ENCODE measurements around the gene LRP1-AS.
A peak's percentile ranks its signal among the peaks of the same experiment; 100 is the strongest.
"Not testable (repeated sequence)": the region's sequence is repeated elsewhere in the genome, so short reads cannot be mapped to it uniquely, and the experiment has no call there.

The LRP1-AS gene

DNA sequence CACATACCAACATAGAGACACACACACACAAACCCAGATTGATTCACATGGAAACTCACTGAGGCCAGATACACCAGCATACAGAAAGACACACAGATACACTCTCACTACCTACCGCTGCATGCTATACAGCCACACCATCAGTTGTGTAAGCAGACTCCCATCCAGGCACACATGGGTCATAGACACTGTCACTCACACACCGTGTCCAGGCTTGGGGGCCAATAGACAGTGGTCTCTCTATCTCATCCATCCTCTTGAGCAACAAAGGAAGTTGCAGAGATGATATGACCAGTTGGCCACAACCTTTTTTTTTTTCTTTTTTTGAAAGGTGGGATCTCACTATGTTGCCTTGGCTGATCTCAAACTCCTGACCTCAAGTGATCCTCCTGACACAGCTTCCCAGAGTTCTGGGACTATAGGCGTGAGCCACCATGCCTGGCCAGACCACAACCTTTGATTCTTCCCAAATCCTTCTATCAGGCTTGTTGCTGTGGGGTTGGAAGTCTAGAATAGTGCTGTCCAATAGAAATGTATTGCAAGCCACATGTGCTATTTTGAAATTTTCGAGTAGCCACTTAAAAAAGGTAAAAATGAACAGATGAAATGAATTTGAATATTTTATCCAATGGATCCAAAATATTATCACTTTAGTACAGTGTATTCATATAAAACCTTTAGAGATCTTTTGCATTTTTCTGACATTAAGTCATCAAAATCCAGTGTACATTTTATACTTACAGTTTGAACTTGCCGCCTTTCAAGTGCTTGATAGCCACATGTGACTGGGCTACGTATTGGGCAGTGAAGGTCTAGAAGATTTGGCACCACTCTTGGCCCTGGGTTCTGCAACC is 7.4 kb downstream of the LRP1-AS start:
- peak; percentile 37 for DNase-seq (ENCODE audit: low read depth)

DNA sequence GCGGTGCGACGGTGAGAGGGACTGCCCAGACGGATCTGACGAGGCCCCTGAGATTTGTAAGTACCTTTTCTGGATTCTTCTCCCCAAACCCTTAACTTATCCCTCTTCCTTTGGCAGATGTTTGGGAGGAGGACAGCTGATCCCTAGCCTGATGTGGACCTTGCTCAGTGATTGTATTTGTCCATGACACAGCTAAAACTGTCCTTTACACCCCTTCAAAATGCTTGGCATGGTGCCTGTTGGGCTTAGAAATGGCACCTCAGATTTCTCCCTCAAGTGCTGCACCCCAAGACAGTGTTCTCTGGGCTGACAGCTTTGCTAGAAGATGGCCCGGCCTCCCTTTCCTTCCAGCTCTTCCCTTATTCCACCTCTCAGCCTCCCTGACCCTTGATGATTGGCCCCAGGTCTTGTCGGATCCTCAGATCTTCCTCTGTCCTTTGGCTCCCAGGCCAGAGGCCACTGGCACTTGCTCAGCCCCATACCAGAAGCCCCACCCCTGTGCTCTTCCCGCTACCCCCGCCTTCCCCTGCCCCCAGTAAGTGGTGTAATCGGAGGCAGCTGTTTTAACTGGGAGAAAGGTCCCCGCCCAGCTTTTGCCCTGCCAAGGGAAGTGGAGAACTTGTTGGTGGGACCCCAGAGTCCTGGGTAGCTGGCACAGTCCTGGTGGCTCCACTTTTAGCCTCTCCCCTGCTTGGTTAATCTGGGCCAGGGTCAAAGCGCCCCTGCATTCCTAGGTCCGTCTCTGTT is 8.7 kb downstream of the LRP1-AS start:
- DNase-seq (ENCODE audit: low read depth): peak; percentile 88

DNA sequence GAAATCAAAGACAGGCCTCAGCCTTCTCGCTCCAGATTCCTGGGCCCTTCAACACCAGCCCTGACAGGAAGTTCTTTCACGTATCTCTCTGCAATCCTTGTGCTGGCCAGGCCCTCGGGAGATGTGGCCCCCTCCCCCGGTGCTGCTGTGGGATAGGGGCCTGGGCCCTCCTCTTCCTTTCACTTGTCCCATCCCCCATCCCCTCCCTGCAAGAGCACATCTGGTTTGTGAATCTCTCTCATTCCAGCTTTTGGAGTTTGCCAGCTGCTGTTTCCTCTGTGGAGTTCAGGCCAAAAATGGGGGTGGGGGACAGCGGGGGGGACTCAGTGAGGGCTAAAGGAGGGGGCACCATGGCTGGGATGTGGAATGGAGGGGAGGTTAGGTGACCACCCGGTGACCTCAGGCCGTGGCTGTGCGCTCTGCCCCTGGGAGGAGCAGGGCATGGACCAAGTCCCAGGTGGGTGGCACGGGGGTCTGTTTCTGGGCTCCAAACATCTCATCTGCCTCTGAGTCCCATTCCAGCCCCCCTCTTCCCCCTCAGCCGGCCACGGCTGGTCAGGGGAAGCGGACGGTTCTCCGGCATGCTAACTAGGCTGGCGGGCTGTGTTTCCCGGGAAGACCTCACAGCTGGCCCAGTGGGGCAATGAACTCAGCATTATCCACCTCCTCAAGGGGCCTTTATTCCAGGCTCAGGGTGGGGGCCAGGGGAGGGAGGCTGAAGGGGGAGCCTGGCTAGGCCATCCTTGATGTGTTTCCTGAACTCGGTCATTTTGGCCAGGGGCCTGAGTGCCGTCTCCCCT is 11.7 kb downstream of the LRP1-AS start:
- peak; percentile 93 for DNase-seq (ENCODE audit: low read depth)

DNA sequence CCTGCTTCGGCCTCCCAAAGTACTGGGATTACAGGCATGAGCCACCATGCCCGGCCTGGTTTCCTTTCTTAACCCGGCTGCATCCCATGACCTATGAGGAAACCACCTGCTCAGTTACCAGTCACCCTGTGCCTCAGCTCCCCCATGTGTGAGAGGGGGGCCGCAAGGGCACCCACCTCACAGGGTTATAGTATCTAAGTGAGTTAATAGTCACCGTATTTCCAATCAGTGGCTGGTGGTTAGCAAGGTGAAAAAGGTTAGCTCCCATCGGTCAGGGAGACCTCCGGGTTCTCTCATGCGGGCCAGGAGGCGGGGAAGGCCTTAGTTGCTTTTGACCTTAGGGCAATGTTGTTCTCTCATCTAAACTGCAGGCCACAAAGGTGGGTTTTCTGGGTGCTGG is 12.5 kb downstream of the LRP1-AS start:
- DNase-seq (ENCODE audit: low read depth): no peak

DNA sequence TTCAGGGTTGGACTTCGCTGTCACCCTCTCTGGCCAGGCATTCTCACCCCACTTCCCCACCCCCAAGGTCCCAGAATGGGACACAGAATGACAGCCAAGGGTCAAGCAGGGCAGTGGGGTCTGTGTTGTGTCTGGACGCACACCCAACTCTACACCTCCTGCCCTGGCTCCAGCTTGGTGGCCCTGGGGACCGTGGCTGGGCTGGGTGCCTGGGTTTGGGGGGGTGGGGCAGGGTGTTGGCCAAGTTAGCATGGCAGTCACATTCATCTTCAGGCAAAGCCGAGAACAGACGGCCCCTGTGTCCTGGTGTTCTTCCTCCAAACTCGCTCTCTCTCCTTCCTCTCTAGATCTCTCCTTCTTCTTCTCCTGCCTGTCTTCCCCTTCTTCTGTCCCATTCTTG is 13.5 kb downstream of the LRP1-AS start:
- DNase-seq (ENCODE audit: low read depth): no peak

DNA sequence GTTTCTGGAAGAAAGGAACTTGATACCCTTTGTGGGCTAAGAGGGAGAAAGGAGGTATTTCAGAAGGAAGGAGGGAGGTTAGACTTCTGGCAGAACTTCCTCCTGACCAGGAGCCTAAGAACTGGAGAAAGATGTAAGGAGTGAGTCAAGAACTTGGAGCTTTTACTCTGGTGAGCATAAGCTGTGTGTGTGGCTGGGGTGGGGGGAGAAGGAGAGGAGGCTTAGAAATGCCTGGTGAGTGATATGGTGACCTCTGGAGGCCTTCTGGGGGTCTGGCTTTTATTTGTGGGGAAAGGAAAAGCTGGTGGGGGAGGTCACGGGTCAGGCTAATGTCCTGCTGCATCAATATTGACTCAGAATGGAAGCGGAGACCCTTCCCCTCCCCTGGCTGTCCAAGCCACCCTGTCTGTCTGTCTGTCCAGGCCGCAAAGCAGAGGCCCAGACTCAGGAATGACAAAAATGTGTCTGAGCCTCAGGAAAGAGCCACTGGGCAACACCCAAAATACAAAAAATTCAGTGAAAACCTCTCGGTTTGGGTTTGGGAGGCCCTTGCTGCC is 14.3 kb downstream of the LRP1-AS start:
- peak; percentile 50 for DNase-seq (ENCODE audit: low read depth)

DNA sequence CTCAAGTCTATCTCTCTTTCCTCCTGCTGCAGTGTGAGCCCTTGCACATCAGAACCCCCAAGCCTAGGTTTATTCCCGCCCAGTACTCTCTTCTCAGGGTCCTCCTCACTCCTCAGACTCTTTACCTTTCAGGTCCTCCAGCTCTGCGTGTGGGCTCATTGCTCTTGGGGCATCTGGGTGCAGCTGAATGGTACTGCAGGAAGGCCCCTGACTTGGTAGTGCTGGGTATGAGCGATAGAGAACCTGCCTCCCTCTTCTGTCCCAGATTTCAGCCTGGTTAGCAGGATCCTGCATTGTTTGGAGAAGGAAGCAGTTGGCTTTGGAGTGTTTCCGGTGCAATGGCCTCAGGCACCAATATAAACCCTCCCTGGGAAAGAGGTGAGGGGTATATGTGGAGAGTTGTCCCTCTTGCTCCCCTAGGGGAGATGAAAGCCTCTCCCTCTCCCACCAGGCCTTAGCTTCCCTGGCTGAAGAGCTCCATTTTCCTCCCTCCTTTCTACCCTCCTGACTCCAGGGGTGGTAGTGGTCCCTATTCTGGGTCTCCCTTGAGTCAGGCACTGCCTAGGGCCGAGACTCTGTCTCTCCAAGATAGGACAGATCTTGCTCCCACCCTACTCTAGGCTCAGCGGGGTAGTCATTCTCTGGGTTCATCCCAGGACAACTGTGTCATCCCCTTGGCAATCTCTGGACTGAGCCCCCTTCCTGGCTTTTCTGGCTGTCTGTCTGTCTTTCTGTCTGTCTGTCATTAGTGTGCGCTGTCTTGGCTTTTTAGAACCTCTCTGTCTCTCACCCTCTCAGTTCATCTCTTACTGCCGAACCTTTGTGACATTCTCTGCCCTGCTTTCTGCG is 15.3 kb downstream of the LRP1-AS start:
- no peak for DNase-seq (ENCODE audit: low read depth)

DNA sequence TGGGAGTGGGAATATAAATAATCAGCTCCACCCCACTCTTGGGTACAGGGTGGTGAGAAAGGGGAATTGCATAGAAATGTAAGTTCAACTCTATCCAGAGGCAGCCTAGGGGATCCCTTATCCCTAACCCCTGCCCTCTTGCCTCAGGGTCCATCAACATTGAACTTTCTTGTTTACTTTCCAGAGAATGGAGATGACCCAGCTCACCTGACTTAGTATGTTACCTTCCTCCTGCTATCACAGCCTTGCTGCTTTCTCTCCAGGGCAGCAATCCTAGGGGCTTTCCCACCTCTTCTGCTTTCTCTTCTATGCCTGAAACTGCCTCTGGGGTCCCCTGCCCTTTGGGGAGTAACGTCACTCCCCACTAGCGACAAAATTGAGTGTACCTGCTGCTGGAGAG is 16.5 kb downstream of the LRP1-AS start:
- DNase-seq (ENCODE audit: low read depth): no peak

DNA sequence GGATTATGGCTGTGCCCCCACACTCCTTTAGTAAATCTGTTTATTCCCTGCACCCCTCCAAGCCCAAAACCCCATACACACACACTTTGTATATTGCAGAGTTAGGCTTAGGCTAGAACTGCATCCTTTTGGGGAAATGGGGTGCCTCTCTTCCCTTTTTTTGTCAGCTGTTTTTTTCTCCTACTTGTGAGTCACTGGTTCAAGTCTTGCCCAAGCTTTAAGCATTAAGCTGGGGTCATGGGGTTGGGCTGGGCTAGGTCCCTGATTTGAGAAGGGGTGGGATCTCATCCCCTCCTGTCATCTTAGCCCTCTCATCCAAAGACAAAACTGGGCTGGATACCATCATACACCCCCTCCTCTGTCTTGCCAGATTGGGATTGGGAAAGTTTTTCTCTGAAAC is 17.5 kb downstream of the LRP1-AS start:
- peak; percentile 88 for DNase-seq (ENCODE audit: low read depth)

DNA sequence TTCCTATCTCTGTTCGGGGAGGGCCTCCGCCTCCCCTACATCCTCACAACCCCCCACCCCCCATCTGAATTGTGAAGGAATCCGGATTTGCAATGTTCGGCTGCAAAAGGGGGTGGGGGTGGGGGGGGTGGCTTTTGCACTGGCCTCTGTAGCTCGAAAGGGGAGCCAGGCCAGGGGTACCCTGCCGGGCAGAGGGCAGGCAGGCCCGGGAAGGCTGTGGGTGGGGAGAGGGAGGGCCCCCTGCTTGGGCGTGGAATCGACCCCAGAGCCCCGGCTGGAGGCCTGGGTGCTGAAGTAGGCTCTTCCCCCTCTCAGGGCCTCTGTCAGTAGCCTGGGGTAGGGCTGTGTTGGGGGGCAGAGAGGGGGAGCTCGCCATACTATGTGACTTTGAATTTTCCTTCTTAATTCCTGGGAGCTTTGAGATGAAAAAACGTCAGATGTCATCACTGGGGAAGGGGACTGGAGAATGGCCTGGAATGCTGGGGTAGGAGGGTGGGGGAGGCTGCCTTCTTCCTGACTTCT is 18.0 kb downstream of the LRP1-AS start:
- peak; percentile 51 for DNase-seq (ENCODE audit: low read depth)

DNA sequence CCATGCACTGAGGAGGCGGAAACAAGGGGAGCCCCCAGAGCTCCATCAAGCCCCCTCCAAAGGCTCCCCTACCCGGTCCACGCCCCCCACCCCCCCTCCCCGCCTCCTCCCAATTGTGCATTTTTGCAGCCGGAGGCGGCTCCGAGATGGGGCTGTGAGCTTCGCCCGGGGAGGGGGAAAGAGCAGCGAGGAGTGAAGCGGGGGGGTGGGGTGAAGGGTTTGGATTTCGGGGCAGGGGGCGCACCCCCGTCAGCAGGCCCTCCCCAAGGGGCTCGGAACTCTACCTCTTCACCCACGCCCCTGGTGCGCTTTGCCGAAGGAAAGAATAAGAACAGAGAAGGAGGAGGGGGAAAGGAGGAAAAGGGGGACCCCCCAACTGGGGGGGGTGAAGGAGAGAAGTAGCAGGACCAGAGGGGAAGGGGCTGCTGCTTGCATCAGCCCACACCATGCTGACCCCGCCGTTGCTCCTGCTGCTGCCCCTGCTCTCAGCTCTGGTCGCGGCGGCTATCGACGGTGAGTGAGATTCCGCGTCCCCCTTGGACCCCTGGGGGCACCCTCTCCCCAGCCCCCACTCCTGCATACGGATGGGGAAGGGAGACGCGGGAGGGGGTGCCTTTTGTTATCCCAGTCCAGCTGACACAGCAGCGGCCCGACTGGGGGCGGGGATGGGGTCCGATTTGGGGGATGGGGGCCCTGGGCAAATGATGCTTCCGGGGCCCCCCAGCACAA is 18.7 kb downstream of the LRP1-AS start:
- DNase-seq (ENCODE audit: low read depth): no peak

DNA sequence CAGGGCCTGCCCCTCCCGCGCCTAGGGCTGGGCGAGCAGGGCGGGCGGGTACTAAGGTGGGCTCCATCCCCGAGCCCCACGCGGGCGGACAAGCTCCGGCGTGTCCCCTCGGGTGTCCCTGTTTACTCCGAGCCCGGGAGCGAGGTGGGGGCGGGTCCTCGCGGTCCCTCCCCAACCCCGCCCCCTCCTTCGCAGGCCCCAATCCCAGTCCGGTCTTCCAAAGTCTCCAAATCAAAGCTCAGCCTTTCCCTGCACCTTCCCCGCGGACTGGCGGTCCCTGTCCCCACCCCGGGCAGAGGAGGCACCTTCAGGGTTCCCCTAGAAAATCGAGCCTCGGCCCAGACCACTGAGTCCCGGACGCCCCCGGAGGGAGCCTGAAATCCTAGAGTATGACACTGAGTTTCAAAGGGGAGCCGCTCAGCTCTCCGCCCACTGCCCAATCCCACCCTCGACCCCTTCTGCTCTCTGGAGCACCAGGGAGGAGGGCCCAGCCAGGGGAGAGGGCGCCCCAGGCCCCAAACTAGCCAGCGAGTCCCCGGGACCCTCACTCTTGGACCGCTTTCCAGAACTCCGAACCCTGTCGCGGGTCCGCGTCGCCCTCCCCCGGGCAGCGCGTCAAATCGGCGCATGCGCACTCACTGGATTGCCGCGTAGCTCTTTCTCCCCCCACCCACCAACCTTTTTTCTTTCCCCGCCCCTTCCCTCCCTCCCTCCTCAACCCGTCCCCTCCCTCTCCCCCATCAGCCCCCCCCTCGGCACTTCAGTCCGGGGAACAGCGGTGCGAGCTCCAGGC is 19.5 kb downstream of the LRP1-AS start, which contains the start of gene LRP1:
TSS of gene LRP1 (plus strand) at position 758 of the 793 bp plus-strand sequence. CDS start 482 bp downstream, outside the sequence.
- peak; percentile 97 for DNase-seq (ENCODE audit: low read depth)

DNA sequence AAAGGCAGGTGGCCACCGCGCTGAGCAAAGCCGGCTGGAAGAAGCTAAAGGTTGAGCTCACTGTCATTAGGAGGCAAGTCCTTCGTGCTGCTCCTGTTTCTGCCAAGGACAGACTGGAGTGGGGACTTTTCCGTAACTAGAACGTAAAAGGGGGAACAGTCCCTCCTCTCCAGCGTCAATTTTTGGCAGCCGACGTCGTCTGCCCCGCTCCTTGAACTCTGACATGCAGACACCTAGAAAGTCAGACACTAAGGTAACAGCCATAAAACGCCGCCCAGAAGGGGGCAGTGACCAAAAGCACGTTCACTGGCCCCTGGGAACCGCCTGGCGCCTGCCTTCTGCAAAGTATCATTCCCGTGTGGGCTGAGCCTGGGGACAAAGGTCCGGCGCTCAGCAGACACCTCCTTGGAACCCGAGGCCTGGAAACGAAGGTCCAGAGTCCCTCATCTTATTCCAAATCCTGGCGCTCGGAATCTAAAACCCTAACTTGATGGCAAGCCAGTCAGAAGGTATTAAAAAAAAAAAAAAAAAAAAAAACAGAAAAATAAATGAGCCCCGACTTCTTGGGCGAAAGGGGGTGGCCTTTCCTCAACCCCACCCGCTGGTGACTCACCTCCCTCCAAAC is 20.2 kb downstream of the LRP1-AS start:
- DNase-seq (ENCODE audit: low read depth): no peak

DNA sequence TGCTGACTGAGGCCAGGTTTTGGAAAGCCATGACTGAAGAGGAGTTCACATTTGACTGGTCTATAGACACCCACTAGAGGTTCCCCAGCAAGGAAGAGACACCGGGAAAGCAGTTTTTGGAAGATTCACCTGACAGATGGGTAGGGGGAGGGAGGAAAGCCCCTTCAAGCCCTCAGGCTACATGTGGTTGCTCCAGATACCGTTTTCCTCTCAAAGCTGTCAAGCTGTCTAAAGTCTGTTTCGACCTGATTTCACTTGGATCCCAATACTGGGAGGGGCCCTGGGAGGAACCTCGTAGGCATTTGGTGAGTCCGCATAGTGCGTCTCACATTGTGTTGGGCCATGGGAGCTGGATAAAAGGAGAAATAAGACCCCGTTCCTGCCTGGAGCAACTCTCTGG is 20.9 kb downstream of the LRP1-AS start:
- no peak for DNase-seq (ENCODE audit: low read depth)

DNA sequence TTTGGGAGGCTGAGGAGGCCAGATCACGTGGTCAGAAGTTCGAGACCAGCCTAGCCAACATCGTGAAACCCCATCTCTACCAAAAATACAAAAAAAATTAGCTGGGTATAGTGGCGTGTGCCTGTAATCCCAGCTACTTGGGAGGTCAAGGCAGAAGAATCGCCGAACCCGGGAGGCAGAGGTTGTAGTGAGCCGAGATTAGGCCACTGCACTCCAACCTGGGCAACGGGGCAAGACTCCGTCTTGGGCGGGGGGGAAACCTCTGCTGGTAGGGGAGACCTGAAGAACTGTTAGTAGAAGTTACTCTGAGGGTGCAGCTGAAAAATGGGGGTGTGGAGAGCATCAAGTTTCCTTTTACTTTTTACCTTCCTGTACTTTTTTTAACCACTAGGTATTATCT is 21.4 kb downstream of the LRP1-AS start:
- no peak for DNase-seq (ENCODE audit: low read depth)

DNA sequence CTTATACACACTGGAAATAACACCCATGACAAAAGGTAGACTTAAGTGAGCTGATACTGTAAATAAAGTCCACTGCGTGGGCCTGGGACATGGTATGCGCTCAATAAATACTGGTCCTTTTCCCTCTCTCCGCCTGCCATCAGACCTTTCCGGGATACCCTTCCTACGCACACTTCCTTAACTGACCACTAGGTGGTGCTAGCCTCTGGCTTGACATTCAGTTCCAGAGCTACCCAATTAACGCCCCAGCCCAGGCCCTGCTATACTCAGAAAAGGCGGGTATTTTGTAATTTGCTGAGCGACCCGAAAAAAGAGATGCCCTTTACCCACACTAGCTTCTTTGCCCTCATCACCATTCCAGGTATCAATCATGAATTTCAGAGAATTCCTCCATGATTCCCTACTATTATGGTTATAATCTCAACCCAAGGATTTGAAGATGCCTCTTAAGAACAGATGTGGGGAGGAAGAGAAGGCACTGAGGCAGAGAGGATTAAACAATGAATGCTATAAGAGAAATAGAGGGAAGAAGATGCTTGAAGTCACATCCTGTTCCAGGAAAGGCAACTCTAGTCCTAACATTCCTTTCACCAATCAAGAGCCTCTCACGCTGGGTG is 23.1 kb downstream of the LRP1-AS start:
- DNase-seq (ENCODE audit: low read depth): peak; percentile 66

DNA sequence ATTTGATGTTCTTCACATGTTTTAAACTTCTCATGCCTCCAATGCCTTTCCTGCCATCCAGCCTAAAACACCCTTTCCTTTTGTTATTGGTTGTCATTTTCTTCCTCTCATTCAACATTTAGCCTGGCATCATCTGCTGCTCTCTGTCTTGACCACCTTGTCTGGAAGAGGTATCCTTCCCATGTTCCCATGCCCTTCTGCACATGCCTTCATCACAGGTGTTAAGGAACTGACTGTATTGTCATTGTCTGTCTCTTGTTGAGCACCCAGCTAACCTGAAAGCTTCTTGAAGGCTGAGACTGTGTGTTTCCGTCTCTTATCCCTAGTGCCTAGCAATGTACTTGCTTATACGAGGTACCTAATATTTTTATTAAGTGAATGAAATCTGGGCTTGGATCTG is 23.6 kb downstream of the LRP1-AS start:
- DNase-seq (ENCODE audit: low read depth): no peak

DNA sequence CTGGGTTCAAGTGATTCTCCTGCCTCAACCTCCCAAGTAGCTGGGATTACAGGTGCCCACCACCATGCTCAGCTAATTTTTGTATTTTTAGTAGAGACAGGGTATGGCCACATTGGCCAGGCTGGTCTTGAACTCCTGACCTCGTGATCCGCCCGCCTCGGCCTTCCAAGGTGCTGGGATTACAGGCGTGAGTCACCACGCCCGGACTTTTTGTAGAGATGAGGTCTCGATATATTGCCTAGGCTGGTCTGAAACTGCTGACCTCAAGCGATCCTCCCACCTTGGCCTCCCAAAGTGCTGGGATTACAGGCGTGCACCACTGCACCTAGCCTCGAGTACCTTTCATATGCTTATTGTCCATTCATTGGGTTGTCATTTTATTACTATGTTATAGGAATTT is 26.7 kb downstream of the LRP1-AS start:
- DNase-seq (ENCODE audit: low read depth): not testable (repeated sequence)

Data from fibroblast of gingiva (primary cell).